PFSK-1 (cell line): ENCODE measurements around the gene GTPBP2.

Experiments
- FOXP2 ChIP-seq: optimal IDR thresholded peaks from 2 replicates; pipeline ENCODE3; 2011; ENCODE audit warnings: borderline replicate concordance, control low read depth, inconsistent platforms; ENCODE audit not compliant: insufficient read depth; ENCODE audit errors: extremely low read length, extremely low read depth
- POLR2AphosphoS5 ChIP-seq: IDR thresholded peaks from 2 replicates; pipeline ENCODE4 v1.6.1; 2012; ENCODE audit warnings: low read depth, mild to moderate bottlenecking, control low read depth, low read length, moderate library complexity
- SIN3A ChIP-seq: IDR thresholded peaks from 2 replicates; pipeline ENCODE4 v1.6.1; 2012; ENCODE audit warnings: mild to moderate bottlenecking, low read length, moderate library complexity, borderline replicate concordance; ENCODE audit not compliant: insufficient read depth
- TAF1 ChIP-seq: IDR thresholded peaks from 2 replicates; pipeline ENCODE4 v1.6.1; 2012; ENCODE audit warnings: low read length, control low read depth, borderline replicate concordance; ENCODE audit not compliant: insufficient read depth
- TF ChIP-seq, protein P1 (sequence below), 2 experiments: IDR thresholded peaks; 2 replicates each; pipeline versions ENCODE4 v1.6.1 to v1.8.0; 2011 to 2012; ENCODE audit warnings: low read depth in 2 of 2, low read length in 2 of 2, control low read depth in 1 of 2, inconsistent platforms in 1 of 2, mild to moderate bottlenecking in 1 of 2, moderate library complexity in 1 of 2; ENCODE audit not compliant: insufficient read depth in 1 of 2

Gene GTPBP2

DNA sequence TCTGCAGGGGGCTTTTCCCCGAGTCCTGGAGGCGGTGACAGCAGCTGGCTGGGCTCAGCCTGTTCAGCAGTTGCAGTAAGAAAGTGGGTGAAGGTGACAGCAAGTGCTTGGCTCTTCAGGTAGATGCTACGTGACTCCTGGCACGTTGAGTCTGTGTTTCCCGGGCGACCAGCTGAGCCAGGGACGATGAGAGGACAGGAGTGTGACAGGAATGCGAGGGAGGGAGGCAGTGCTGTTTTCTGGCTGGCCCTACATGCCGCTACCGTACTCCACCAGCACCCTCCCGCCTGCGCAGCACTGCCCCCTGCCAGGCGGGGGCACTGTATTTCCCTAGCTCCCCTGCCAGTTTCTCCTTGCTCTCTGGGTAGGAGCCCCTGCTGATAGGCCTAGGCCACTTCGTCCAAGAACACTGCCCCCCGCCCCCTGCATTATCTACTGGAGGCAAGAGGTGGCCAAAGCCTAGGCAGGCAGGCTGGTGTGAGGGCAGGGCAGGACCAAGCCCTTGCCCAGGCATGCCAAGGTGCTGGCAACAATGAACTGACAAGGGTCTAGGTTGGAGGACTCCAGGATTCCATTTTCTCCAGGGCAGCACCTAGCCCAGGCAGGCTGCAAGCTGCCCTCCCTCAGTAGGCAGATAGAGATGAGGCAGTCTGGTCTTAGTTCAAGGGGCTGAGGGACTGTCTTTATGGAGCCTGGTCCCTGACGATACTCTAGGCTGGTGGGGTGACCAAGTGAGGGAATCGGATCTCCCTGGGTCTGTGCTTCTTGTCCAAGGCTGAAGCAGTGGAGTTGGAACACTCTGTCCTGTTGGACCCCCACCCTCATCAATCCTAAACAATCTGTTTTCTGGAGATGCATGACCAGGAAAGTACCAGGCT lies 39.3 kb upstream of the GTPBP2 start:
- TF ChIP-seq, protein P1, sequence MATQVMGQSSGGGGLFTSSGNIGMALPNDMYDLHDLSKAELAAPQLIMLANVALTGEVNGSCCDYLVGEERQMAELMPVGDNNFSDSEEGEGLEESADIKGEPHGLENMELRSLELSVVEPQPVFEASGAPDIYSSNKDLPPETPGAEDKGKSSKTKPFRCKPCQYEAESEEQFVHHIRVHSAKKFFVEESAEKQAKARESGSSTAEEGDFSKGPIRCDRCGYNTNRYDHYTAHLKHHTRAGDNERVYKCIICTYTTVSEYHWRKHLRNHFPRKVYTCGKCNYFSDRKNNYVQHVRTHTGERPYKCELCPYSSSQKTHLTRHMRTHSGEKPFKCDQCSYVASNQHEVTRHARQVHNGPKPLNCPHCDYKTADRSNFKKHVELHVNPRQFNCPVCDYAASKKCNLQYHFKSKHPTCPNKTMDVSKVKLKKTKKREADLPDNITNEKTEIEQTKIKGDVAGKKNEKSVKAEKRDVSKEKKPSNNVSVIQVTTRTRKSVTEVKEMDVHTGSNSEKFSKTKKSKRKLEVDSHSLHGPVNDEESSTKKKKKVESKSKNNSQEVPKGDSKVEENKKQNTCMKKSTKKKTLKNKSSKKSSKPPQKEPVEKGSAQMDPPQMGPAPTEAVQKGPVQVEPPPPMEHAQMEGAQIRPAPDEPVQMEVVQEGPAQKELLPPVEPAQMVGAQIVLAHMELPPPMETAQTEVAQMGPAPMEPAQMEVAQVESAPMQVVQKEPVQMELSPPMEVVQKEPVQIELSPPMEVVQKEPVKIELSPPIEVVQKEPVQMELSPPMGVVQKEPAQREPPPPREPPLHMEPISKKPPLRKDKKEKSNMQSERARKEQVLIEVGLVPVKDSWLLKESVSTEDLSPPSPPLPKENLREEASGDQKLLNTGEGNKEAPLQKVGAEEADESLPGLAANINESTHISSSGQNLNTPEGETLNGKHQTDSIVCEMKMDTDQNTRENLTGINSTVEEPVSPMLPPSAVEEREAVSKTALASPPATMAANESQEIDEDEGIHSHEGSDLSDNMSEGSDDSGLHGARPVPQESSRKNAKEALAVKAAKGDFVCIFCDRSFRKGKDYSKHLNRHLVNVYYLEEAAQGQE (IDR thresholded peaks at IDR 0.05; ENCODE audit: insufficient read depth in 1 of 2, low read depth in 2 of 2, low read length in 2 of 2), result no peak
- TF ChIP-seq SIN3A, result 0 out of 2 replicates have a peak, but pooled peaks have one; percentile 16
- peak; percentile 43; the same call in 1 of the 2 replicates for TF ChIP-seq POLR2AphosphoS5
- no peak for TF ChIP-seq FOXP2

DNA sequence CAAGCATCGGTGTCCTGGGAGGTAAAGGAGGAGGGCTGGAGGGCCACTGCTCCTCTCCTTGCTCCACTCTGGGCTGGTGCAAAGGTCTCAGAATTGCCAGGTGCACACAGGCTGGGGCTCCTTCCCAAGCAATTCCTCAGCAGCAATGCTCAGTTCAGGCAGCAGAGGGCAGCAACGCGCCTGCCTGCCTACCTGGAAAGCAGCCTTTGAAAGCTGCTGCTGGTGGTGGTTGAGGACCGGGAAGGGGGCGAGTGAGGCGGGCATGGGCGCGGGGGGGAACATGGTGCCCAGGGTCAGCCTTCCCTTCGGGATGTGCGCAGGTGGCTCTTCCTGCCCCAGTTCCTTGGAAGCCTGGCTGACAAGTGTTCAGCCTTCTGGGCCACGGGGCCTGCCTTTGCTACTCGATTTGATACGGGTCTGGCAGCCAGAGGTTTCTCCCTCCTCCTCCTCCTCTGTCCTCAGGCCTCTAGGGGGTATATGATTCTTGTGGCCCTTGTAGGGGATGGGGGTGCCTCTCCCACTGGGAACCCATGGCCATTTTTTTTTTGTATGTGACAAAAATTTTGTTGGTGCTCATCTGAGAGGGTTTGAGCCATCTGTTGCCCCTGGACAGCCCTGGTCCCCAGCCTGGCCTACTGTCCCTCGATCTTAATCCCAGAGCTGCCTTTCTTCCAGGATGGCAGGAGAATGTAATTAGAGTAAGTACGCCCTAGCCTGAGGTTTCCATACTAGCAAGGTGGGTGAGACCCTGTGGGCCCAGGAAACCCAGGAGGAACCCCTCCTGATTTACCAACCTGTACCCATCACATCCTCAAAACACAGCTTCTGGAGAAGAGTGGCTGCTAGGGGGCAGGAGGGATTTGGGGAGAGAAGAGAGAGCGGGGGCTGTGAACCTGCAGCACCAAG lies 38.4 kb upstream of the GTPBP2 start:
- TF ChIP-seq SIN3A (no peak), POLR2AphosphoS5 (peak; percentile 33; the same call in 1 of the 2 replicates)

DNA sequence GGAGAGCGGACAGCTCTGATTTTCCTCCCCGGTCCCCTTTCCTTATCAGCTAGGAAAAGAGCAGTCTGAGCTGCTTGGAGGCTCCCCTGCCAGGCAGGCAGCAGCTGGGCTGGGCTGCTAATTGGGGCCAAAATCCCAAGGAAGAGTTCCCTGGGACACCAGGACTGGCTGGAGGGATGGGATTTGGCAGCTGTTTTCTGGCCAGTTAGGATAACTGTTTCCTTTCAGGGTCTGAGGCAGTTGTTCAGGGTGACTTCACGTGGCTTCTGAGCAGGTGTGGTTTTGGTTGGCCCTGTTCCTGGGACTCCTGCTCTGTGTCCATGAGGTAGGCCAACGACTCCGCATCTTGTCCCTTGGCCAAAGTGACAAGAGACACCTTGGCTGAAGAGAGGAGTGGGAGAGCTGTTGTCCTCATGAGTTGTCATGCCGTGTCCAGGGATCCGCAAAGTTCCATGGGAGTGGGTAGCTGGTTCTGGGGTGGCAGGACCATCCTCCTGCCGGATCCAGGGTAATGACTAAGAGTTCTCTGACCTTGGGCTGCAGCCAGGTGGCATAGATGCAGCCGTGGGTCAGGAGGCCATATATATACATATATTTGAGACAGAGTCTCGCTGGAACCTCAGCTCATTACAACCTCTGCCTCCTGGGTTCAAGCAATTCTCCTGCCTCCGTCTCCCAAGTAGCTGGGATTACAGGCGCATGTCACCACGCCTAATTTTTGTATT lies 37.3 kb upstream of the GTPBP2 start:
- TF ChIP-seq FOXP2 (no peak), TAF1 (no peak), SIN3A (no peak)
- TF ChIP-seq, protein P1 (IDR thresholded peaks at IDR 0.05; ENCODE audit: insufficient read depth in 1 of 2, low read depth in 2 of 2, low read length in 2 of 2), result no peak

DNA sequence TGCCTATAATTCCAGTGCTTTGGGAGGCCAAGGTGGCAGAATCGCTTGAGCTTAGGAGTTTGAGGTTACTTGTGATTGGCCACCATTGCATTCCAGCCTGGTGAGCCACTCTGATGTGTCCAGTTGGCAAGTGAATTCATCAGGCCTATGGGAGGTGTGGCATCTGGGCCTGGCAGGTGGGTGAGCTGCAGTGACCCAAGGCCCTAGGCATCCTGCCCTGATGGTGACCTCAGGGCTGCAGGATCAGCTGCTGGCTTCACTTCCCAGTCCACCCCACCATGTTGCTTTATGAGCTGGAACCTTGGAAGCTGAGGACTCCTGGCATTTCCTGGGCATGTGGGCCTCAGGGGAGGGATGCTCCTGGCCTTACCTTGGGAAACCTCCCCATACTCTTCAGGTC lies 36.3 kb upstream of the GTPBP2 start:
- no peak for TF ChIP-seq POLR2AphosphoS5
- TF ChIP-seq SIN3A, result no peak
- no peak for TF ChIP-seq FOXP2
- TF ChIP-seq, protein P1 (IDR thresholded peaks at IDR 0.05; ENCODE audit: insufficient read depth in 1 of 2, low read depth in 2 of 2, low read length in 2 of 2), result no peak
- TF ChIP-seq TAF1, result no peak

DNA sequence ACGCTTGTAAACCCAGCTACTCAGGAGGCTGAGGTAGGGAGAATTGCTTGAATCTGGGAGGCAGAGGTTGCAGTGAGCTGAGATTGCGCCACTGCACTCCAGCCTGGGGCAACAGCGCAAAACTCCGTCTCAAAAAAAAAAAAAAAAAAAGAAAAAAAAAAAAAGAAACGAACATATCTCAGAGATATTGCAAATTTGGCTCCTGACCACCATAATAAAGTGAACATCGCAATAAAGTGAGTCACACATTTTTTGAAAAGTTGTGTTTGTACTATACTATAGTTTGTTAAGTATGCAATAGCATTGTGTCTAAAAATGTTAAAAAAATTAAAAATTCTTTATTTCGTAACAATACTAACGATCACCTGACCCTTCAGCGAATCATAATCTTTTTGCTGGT lies 29.1 kb upstream of the GTPBP2 start:
- no peak for TF ChIP-seq SIN3A
